HG03342 (cell line): ENCODE measurements around the gene CAMKK2.
"Not testable (repeated sequence)": the region's sequence is repeated elsewhere in the genome, so short reads cannot be mapped to it uniquely, and the experiment has no call there.

Source experiments
- ATAC-seq: cut with Tn5 transposase; IDR thresholded peaks from one replicate; pipeline ENCODE4 v1.9.1; 2021; ENCODE audit warnings: mild to moderate bottlenecking, moderate library complexity; ENCODE audit not compliant: unreplicated experiment

Gene CAMKK2

DNA sequence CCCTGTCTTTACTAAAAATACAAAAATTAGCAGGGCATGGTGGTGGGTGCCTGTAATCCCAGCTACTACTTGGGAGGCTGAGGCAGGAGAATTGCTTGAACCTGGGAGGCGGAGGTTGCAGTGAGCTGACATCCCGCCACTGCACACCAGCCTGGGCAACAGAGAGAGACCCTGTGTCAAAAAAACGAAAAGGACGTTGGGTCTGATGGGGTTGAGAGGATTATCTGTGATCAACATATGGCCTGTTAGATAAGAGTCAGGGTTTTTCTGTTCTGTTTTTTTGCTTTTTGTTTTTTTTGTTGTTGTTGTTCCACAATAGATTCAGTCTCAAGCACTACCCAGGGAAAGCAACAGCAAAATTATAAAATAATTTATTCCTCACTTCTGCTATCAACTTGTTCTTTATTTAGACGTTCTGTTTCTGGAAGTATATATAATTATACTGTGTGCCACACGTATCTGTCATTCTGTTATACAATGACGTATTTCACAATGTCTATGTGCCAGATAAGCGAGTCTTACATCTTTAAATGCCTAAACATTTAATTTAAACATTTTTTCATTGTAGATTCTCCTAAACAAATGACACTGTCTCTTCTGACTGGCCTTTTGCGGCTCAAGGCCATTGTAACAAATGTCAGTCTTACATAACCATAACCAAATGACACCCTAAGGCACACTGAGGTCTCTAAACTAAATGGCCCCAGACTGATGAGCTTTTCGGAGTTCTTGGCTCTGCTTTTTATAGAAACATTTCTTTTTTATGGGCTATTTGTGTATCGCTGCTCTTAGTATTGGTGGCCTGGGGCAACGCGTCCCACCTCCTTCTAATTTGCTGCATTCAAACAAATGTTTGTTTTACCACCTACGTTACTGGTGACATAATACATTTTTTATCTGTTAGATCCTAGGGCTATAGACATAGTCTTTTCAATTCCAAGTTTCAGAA lies 93.8 kb downstream of the CAMKK2 start:
- no peak for ATAC-seq

DNA sequence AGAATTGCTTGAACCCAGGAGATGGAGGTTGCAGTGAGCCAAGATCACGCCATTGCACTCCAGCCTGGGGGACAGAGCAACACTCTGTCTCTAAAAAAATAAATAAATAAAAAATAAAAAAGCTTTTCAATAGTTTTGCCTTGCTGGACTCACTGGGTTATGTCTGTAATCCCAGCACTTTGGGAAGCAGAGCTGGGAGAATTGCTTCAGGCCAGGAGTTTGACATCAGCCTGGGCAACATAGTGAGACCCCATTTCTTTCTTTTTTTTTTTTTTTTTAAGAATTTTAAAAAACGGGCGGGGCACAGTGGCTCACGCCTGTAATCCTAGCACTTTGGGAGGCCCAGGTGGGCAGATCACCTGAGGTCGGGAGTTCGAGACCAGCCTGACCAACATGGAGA lies 95.4 kb downstream of the CAMKK2 start:
- not testable (repeated sequence) for ATAC-seq

DNA sequence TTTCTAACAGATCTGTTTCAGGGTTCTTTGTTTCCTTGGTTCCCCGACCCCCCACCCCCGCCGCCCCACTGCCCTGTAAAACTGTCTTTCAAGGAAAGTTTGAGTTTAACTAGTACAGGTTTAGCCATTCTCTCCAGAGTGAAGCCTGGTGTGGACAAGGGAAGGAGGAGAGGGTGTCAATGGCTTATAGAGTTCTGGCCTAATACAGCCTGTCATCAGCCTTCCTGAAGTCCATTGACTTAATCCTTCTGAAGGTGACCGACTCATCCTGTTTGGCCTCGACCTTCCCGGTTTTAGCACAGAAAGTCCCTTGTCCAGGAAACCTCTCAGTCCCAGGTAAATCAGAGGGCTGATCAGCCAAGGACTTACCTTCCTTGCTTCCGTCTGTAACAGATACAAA lies 97.6 kb downstream of the CAMKK2 start:
- ATAC-seq = no peak

DNA sequence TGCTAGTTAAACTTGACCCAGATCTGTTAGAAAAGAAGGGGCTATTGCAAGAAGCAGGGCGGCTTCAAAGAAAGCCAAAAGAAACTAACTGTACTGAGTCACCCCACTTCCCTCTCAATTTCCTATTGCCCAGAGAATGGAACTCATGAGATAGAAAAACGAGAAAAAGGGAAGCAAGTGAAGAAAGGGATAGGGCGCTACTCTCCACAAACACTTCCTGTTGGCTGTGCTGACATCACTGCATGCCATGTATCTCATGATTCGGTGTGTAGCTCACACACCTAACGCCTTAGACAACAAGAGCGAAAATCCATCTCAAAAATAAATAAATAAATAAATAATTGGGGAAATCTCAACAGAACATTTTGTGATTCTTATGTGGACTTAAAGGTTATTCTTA lies 99.6 kb downstream of the CAMKK2 start:
- ATAC-seq = no peak

DNA sequence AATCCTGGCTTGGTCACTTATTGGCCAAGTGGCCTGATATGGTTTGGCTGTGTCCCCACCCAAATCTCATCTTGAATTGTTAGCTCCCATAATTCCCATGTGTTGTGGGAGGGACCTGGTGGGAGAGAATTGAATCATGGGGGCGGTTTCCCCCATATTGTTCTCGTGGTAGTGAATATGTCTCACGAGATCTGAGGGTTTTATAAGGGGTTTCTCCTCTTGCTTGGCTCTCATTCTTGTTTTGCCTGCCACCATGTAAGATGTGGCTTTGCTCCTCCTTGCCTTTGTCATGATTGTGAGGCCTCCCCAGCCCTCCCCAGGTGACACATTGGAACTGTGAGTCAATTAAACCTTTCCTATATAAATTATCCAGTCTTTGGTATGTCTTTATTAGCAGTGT lies 105.4 kb downstream of the CAMKK2 start:
- ATAC-seq = no peak

DNA sequence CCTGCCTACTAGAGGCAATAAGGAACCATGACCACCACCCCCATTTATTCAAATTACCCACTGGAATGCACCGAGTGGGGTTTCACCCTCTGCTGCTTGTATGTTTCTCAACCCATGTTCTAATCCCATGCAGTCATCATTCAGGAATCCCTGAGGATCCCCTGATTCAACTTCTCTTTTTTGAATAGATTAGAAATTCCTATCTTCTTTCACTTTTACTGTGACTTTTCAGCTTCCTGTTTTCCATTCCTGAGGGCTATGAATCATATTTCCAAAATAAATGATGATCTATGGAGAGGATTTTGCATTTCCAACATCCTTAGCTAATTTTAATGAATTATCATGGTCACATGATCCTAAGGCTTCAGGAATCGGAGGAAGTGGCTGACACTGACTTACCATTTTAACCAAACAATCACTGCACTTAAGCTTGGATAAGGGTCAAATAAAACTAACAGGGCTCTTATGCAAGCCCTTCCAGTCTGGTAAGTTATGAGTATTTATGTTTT lies 105.9 kb downstream of the CAMKK2 start:
- no peak for ATAC-seq

DNA sequence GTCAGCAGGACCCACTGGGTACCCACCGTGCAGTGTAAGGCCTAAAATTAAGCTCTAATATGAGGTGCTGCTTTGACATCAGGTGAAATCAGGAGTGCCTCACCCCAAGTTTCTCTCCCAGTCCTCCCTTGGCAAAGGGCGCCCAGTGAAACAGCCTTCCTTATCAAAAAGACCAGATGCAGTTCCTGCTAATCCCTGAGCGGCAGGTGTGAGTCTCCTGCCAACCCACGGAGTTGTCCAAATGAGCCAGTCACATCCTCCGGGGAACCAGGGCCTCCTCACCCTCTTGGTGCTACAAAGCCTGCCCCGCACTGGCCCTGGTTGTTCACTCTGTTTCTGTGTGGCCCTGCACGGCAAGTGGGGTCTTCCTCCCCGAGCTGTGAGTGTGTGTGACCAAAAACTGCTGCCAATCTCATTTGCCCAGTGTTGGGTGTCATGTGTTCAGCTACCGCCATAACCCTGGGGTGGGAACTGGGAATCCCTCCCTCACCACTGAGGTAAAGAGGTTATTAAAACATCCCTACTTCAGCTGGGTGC lies 106.8 kb downstream of the CAMKK2 start:
- ATAC-seq = no peak

DNA sequence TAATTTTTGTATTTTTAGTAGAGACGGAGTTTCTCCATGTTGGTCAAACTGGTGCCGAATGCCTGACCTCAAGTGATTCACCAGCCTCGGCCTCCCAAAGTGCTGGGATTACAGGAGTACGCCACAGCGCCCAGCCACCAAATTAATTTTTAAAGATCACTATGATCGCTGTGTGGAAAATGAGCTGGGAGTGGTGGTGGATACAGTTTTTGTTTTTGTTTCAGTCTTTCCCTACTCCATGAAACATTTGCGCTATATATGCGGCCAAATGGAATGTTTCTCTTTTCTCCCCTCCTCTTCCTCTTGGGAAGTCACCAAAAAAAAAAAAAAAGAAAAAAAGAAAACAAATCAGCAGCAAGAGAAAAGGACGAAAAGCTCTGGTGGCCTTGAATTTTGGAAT lies 107.4 kb downstream of the CAMKK2 start:
- ATAC-seq = no peak

DNA sequence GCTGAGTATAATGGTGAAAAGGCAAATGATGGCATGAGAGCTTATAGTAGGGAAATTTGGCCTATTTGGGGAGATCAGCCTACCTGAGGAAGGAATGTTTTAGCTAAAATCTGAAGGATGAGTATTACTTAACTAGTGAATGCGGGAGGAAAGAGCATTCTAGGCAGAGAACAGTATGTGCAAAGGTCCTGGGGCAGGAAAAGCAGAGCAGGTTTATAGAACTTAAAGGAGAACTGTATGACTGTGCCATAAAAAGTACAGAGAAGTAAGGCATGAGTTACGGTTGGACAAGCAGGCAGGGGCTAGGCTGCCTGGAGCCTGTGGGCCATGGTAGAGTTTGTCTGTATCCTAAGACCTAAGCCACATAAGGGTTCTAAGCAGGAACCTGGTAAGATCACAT lies 108.3 kb downstream of the CAMKK2 start:
- ATAC-seq = no peak
